BJ (cell line): ENCODE data around the gene TTLL11. TPM values are rescaled to one million over a fixed set of nuclear protein-coding genes. Genes with fewer than 3 reads are reported as not detected.

ENCODE experiments used
- CTCF ChIA-PET: fragments of 350-600 bp; formaldehyde crosslinking; extraction: SDS; loops from one replicate; lab custom pipeline; 2021; ENCODE audit warnings: antibody characterized with exemption, inconsistent platforms; lab: Yijun Ruan, JAX
- POLR2A ChIA-PET: fragments of 300-600 bp; sonication (Branson Sonifier 250); formaldehyde crosslinking; extraction: SDS; loops from one replicate; lab custom pipeline; 2021; ENCODE audit warnings: antibody characterized with exemption; lab: Charles Lee
- DNase-seq: peaks from one replicate; pipeline ENCODE4 v3.0.0-alpha.2; 2011; ENCODE audit warnings: low read depth
- H3K27me3 ChIP-seq: 2 replicates; pipeline ENCODE4 v1.6.0; 2011; ENCODE audit warnings: low read length; ENCODE audit not compliant: control insufficient read depth, insufficient read depth
- H3K36me3 ChIP-seq: 2 replicates; pipeline ENCODE4 v1.5.1; 2011; ENCODE audit warnings: low read length; ENCODE audit not compliant: control insufficient read depth, insufficient read depth
- H3K4me3 ChIP-seq: 2 replicates; pipeline ENCODE4 v1.5.1; 2011; ENCODE audit warnings: low read depth, mild to moderate bottlenecking, control low read depth, low read length
- polyA plus RNA-seq: library from polyadenylated mRNA; depleted of rRNA; stranded (reverse); fragments of >200 nt; gene quantifications from 2 replicates; pipeline ENCODE4 v1.2.3, GENCODE V29; 2011
- TF ChIP-seq, protein P1 (sequence below): IDR thresholded peaks from 2 replicates; pipeline ENCODE4 v1.5.1; 2011; ENCODE audit warnings: low read depth, mild to moderate bottlenecking, control low read depth, inconsistent platforms, low read length, moderate library complexity; ENCODE audit not compliant: insufficient read depth

The TTLL11 gene
- polyA plus RNA-seq, 1 experiment, result 5.6 TPM

- ChIA-PET CTCF (interaction anchor here (0.7 kb wide), 1 partner anchor 33 kb away, joined by 3 read pairs; no protein-coding TSS in a partner anchor), POLR2A (no interaction called here)
- TF ChIP-seq, protein P1, sequence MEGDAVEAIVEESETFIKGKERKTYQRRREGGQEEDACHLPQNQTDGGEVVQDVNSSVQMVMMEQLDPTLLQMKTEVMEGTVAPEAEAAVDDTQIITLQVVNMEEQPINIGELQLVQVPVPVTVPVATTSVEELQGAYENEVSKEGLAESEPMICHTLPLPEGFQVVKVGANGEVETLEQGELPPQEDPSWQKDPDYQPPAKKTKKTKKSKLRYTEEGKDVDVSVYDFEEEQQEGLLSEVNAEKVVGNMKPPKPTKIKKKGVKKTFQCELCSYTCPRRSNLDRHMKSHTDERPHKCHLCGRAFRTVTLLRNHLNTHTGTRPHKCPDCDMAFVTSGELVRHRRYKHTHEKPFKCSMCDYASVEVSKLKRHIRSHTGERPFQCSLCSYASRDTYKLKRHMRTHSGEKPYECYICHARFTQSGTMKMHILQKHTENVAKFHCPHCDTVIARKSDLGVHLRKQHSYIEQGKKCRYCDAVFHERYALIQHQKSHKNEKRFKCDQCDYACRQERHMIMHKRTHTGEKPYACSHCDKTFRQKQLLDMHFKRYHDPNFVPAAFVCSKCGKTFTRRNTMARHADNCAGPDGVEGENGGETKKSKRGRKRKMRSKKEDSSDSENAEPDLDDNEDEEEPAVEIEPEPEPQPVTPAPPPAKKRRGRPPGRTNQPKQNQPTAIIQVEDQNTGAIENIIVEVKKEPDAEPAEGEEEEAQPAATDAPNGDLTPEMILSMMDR, result no peak
- H3K27me3 ChIP-seq, result 0 out of 2 replicates have a peak, but pooled peaks cover 2% of the 10 kb centered on the region
- H3K36me3 ChIP-seq, result no peaks in the 10 kb centered on the region
- no peak overlapping the region for H3K4me3 ChIP-seq
- no peak for DNase-seq
These were observed 237.6 kb downstream of the TTLL11 start for GRCh38 chr9:121855476-121855875.

- ChIA-PET POLR2A (no interaction called here), CTCF (no interaction called here)
- Histone ChIP-seq H3K4me3 (no peak overlapping the region), H3K36me3 (no peaks in the 10 kb centered on the region), H3K27me3 (0 out of 2 replicates have a peak, but pooled peaks cover 2% of the 10 kb centered on the region)
- DNase-seq, result no peak
- TF ChIP-seq, protein P1, result no peak
These were observed 239.3 kb downstream of the TTLL11 start for GRCh38 chr9:121853617-121854395.

- Histone ChIP-seq H3K36me3 (no peaks in the 10 kb centered on the region), H3K27me3 (0 out of 2 replicates have a peak, but pooled peaks cover 2% of the 10 kb centered on the region), H3K4me3 (no peak overlapping the region)
- TF ChIP-seq, protein P1, result no peak
- no peak for DNase-seq
- ChIA-PET CTCF (interaction anchor here (1.1 kb wide), 1 partner anchor 9 kb away, joined by 4 read pairs; no protein-coding TSS in a partner anchor), POLR2A (no interaction called here)
These were observed 240.2 kb downstream of the TTLL11 start for GRCh38 chr9:121852651-121853616.

- ChIA-PET POLR2A (no interaction called here), CTCF (interaction anchor here (1.1 to 1.7 kb wide), 2 partner anchors 8 to 151 kb away, joined by 3 to 4 read pairs; no protein-coding TSS in a partner anchor)
- TF ChIP-seq, protein P1, result no peak
- no peak for DNase-seq
- Histone ChIP-seq H3K4me3 (no peak overlapping the region), H3K36me3 (no peaks in the 10 kb centered on the region), H3K27me3 (0 out of 2 replicates have a peak, but pooled peaks cover 2% of the 10 kb centered on the region)
These were observed 240.9 kb downstream of the TTLL11 start for GRCh38 chr9:121852241-121852640.
